GM12878 (cell line): Measurements from ENCODE around the gene NELL1. TPM values are rescaled to one million over a fixed set of nuclear protein-coding genes. Genes with fewer than 3 reads are reported as not detected.

Experiments
- ATAC-seq: fragments of 200-7000 bp; cut with Tn5 transposase; 3 replicates; pipeline ENCODE4 v1.9.1; 2020; ENCODE audit warnings: mild to moderate bottlenecking, moderate library complexity
- BruUV-seq: library from RNA; stranded (reverse); fragments of 400-500 nt; replicated peaks from 2 replicates; lab custom pipeline; 2021; lab: Mats Ljungman, UMichigan
- CTCF ChIA-PET: fragments of 300-600 bp; sonication (Branson Sonifier 250); formaldehyde crosslinking; extraction: SDS; loops from one replicate; lab custom pipeline; 2021; ENCODE audit warnings: inconsistent platforms; lab: Yijun Ruan, JAX
- POLR2A ChIA-PET: fragments of 350-600 bp; formaldehyde crosslinking; extraction: SDS; loops from one replicate; lab custom pipeline; 2021; ENCODE audit warnings: inconsistent platforms; lab: Charles Lee
- RAD21 ChIA-PET: fragments of 300-600 bp; sonication (Branson Sonifier 250); formaldehyde crosslinking; loops from one replicate; lab custom pipeline; 2023; ENCODE audit warnings: antibody characterized with exemption; ENCODE audit not compliant: unreplicated experiment; lab: Charles Lee
- SMC1A ChIA-PET: fragments of 300-600 bp; sonication (Branson Sonifier 250); formaldehyde crosslinking; loops from one replicate; lab custom pipeline; 2023; ENCODE audit not compliant: unreplicated experiment, uncharacterized antibody; lab: Charles Lee
- DNase-seq: peaks from one replicate; pipeline ENCODE4 v3.0.0-alpha.2; 2011; ENCODE audit warnings: low read depth, low spot score
- FAIRE-seq: peaks from 3 replicates; lab custom pipeline; 2011; peaks lifted over from hg19 to GRCh38; lab: Jason Lieb, UNC
- H2AFZ ChIP-seq: 2 replicates; pipeline ENCODE4 v1.6.0; 2011; ENCODE audit warnings: low read depth, low read length, control low read depth; ENCODE audit not compliant: control insufficient read depth
- H3K27ac ChIP-seq: 2 replicates; pipeline ENCODE4 v1.5.1; 2011; ENCODE audit warnings: control low read depth; ENCODE audit not compliant: control insufficient read depth, insufficient read depth
- H3K27me3 ChIP-seq, 2 experiments: replicated peaks in 1 of 2; 2 replicates each; pipeline versions ENCODE4 v1.6.0 to v1.6.1; 2011; ENCODE audit warnings: low read length in 1 of 2; ENCODE audit not compliant: control insufficient read depth in 2 of 2, insufficient read depth in 2 of 2
- H3K36me3 ChIP-seq, 2 experiments: 2 replicates each; pipeline ENCODE4 v1.5.1; 2011; ENCODE audit warnings: low read length in 1 of 2; ENCODE audit not compliant: control insufficient read depth in 2 of 2, insufficient read depth in 2 of 2
- H3K4me1 ChIP-seq: 2 replicates; pipeline ENCODE4 v1.6.1; 2011; ENCODE audit warnings: mild to moderate bottlenecking, low read length, moderate library complexity, mixed read lengths; ENCODE audit not compliant: control insufficient read depth, insufficient read depth
- H3K4me2 ChIP-seq: 2 replicates; pipeline ENCODE4 v1.6.0; 2011; ENCODE audit warnings: control low read depth; ENCODE audit not compliant: control insufficient read depth, insufficient read depth
- H3K4me3 ChIP-seq: fragments of 200-600 bp; sonication (generic); 2 replicates; pipeline ENCODE4 v1.5.1; 2016
- H3K79me2 ChIP-seq: 2 replicates; pipeline ENCODE4 v1.6.0; 2011; ENCODE audit warnings: low read length; ENCODE audit not compliant: control insufficient read depth, insufficient read depth
- H3K9ac ChIP-seq: 2 replicates; pipeline ENCODE4 v1.8.0; 2011; ENCODE audit warnings: low read length, control low read depth, mixed read lengths; ENCODE audit not compliant: control insufficient read depth, insufficient read depth
- H3K9me3 ChIP-seq: replicated peaks from 3 replicates; pipeline ENCODE4 v1.5.1; 2011; ENCODE audit warnings: mild to moderate bottlenecking, low read length; ENCODE audit not compliant: control insufficient read depth, insufficient read depth
- H4K20me1 ChIP-seq: 2 replicates; pipeline ENCODE4 v1.6.0; 2011; ENCODE audit not compliant: control insufficient read depth, insufficient read depth
- ATF2 ChIP-seq: IDR thresholded peaks from 2 replicates; pipeline ENCODE4 v1.6.1; 2012; ENCODE audit warnings: low read length, inconsistent platforms
- CHD2 ChIP-seq: IDR thresholded peaks from 2 replicates; pipeline ENCODE4 v1.6.1; 2011; ENCODE audit warnings: low read depth, low read length, improper control_type of control experiment, borderline replicate concordance
- DPF2 ChIP-seq: fragments of 450-650 bp; IDR thresholded peaks from 2 replicates; pipeline ENCODE4 v1.6.1; 2017; ENCODE audit warnings: mild to moderate bottlenecking
- HDGF ChIP-seq: fragments of 450-650 bp; IDR thresholded peaks from 2 replicates; pipeline ENCODE4 v1.6.1; 2016; ENCODE audit warnings: antibody characterized with exemption
- MEF2B ChIP-seq: fragments of 450-650 bp; IDR thresholded peaks from 2 replicates; pipeline ENCODE4 v1.6.1; 2018; ENCODE audit warnings: mild to moderate bottlenecking, moderate library complexity; ENCODE audit not compliant: partially characterized antibody, poor library complexity, severe bottlenecking
- NFIC ChIP-seq: IDR thresholded peaks from 2 replicates; pipeline ENCODE4 v1.6.1; 2012; ENCODE audit warnings: low read depth, mild to moderate bottlenecking, inconsistent platforms, low read length, moderate library complexity
- POLR2AphosphoS5 ChIP-seq: IDR thresholded peaks from 2 replicates; pipeline ENCODE4 v1.6.1; 2011; ENCODE audit warnings: mild to moderate bottlenecking, low read length, inconsistent platforms
- SIX5 ChIP-seq: IDR thresholded peaks from 2 replicates; pipeline ENCODE4 v1.6.1; 2011; ENCODE audit warnings: mild to moderate bottlenecking, low read depth, low read length, moderate library complexity; ENCODE audit not compliant: severe bottlenecking
- ZNF592 ChIP-seq: fragments of 450-650 bp; IDR thresholded peaks from 2 replicates; pipeline ENCODE4 v1.6.1; 2017; ENCODE audit warnings: mild to moderate bottlenecking, moderate library complexity
- WGBS: methylation state at CpG from one replicate; pipeline ENCODE4 v1.1.6; 2016; ENCODE audit warnings: low lambda C conversion rate; ENCODE audit not compliant: insufficient replicate concordance, insufficient coverage; ENCODE audit errors: missing lambda C conversion rate; 5-methylcytosine and 5-hydroxymethylcytosine counted together
- in situ Hi-C: fragments of 300-500 bp; cut with MboI; formaldehyde crosslinking; loops from 9 replicates; pipeline ENCODE4 v1.14.3; 2018; ENCODE audit warnings: mixed read lengths
- intact Hi-C: fragments of 100-400 bp; cut with micrococcal nuclease; formaldehyde crosslinking; loops from one replicate; pipeline ENCODE4 v1.14.2; 2022; ENCODE audit not compliant: unreplicated experiment
- polyA plus RNA-seq, 11 experiments: library from polyadenylated mRNA; depleted of rRNA in 4 of 11; unstranded in 6 of 11; stranded (reverse) in 5 of 11; fragments of >200 nt; fragmentation: Nextera tagmentation in 4 of 11; fragmentation: Illumina TruSeq in 1 of 11; extraction: Ambion mirVana in 4 of 11; extraction: Trizol in 1 of 11; gene quantifications; 1 replicate in 1 of 11; 2 replicates in 10 of 11; pipeline versions ENCODE4 v1.2.1 to v1.2.3, GENCODE V29; 2011 to 2016; ENCODE audit warnings: inconsistent platforms in 2 of 11, missing spikeins in 2 of 11, low read depth in 1 of 11
- total RNA-seq, 4 experiments: library from RNA; depleted of rRNA in 3 of 4; stranded (reverse); fragments of >200 nt in 3 of 4; fragmentation: Illumina TruSeq in 1 of 4; extraction: Trizol in 1 of 4; gene quantifications; 2 replicates each; pipeline versions ENCODE4 v1.2.1 to v1.2.3, GENCODE V29; 2013 to 2021

Gene NELL1
- total and polyA plus RNA-seq, 10 of the 15 experiments (the other 5 are each of a cell fraction or from before 2014, with no cell fraction given), result 0.02 to 0.12 TPM; not detected in 8

- 0% methylated on average over 2 of the region's 2 CpGs for WGBS
- intact Hi-C loops (no loop called here), in situ Hi-C loops (no loop called here)
- H2AFZ ChIP-seq, result no peak overlapping the region
- H4K20me1 ChIP-seq, result no peaks in the 10 kb centered on the region
- H3K36me3 ChIP-seq, result no peaks in the 10 kb centered on the region
- no TSS peak for BruUV-seq
- DNase-seq (no peak), ATAC-seq (no peak), FAIRE-seq (no peak)
- no peaks in the 10 kb centered on the region for H3K9me3 ChIP-seq
- H3K79me2 ChIP-seq, result no peaks in the 10 kb centered on the region
- no peaks in the 10 kb centered on the region for H3K27me3 ChIP-seq
- ChIA-PET RAD21 (no interaction called here), SMC1A (no interaction called here), CTCF (no interaction called here), POLR2A (no interaction called here)
- H3K9ac ChIP-seq, result no peak overlapping the region
- H3K4me2 ChIP-seq, result no peak overlapping the region
- TF ChIP-seq NFIC (no peak), HDGF (no peak), POLR2AphosphoS5 (no peak), ZNF592 (no peak), DPF2 (no peak), SIX5 (no peak), CHD2 (no peak), ATF2 (no peak), MEF2B (no peak)
- no peak overlapping the region for H3K27ac ChIP-seq
- H3K4me1 ChIP-seq, result no peaks in the 10 kb centered on the region
- H3K4me3 ChIP-seq, result no peak overlapping the region
Measured at GRCh38 chr11:20719821-20720220, 50.4 kb downstream of the NELL1 start.
